Limb (tissue), 2 donors: ENCODE measurements around the gene ESPNL.
"Not testable (repeated sequence)": the region's sequence is repeated elsewhere in the genome, so short reads cannot be mapped to it uniquely, and the experiment has no call there.

ENCODE experiments used
- DNase-seq, 2 donors: peaks; one replicate each; pipeline ENCODE4 v3.0.0-alpha.2; 2016; ENCODE audit errors: extremely low spot score in 2 of 2

The ESPNL gene

GRCh38 chr2:238114331-238114841 lies 14.2 kb downstream of the ESPNL start:
- DNase-seq, result no peak

GRCh38 chr2:238114851-238115660 lies 14.9 kb downstream of the ESPNL start:
- no peak for DNase-seq

GRCh38 chr2:238115709-238116108 lies 15.6 kb downstream of the ESPNL start:
- DNase-seq, result not testable (repeated sequence)

GRCh38 chr2:238116298-238117198 lies 16.4 kb downstream of the ESPNL start:
- DNase-seq, result no peak

- no peak for DNase-seq
Measured at GRCh38 chr2:238117199-238118154, 17.3 kb downstream of the ESPNL start.

- DNase-seq, result no peak
Measured at GRCh38 chr2:238119756-238120462, 19.8 kb downstream of the ESPNL start.

- no peak for DNase-seq
Measured at GRCh38 chr2:238120463-238121298, 20.5 kb downstream of the ESPNL start.

- DNase-seq, result no peak
Measured at GRCh38 chr2:238121511-238122286, 21.6 kb downstream of the ESPNL start.

GRCh38 chr2:238122287-238123217 lies 22.4 kb downstream of the ESPNL start:
- DNase-seq, result no peak

GRCh38 chr2:238123218-238123971 lies 23.3 kb downstream of the ESPNL start:
- no peak for DNase-seq

- DNase-seq, result no peak
Measured at GRCh38 chr2:238123991-238124470, 23.9 kb downstream of the ESPNL start.

- DNase-seq, result no peak
Measured at GRCh38 chr2:238124488-238125126, 24.5 kb downstream of the ESPNL start.

- DNase-seq, result no peak
Measured at GRCh38 chr2:238125127-238125885, 25.2 kb downstream of the ESPNL start.

- no peak for DNase-seq
Measured at GRCh38 chr2:238126338-238126737, 26.2 kb downstream of the ESPNL start.

- no peak for DNase-seq
Measured at GRCh38 chr2:238126775-238127164, 26.6 kb downstream of the ESPNL start.
